Neuron (in vitro differentiated cells): ENCODE data around the gene ABCC6.
"Not testable (repeated sequence)": the region's sequence is repeated elsewhere in the genome, so short reads cannot be mapped to it uniquely, and the experiment has no call there.

Experiments
- H2AFZ ChIP-seq: one replicate; pipeline ENCODE4 v1.6.1; 2013; ENCODE audit warnings: low read depth, mild to moderate bottlenecking, inconsistent platforms, low read length, moderate library complexity
- H3K27me3 ChIP-seq: one replicate; pipeline ENCODE4 v1.6.1; 2013; ENCODE audit warnings: low read length; ENCODE audit not compliant: insufficient read depth
- H3K36me3 ChIP-seq: one replicate; pipeline ENCODE4 v1.6.1; 2013; ENCODE audit warnings: low read length; ENCODE audit not compliant: insufficient read depth
- H3K4me1 ChIP-seq: one replicate; pipeline ENCODE4 v1.6.1; 2013; ENCODE audit warnings: low read length; ENCODE audit not compliant: insufficient read depth
- H3K4me3 ChIP-seq: 2 replicates; pipeline ENCODE4 v1.5.1; 2013; ENCODE audit warnings: mild to moderate bottlenecking, low read length, moderate library complexity
- H3K9me3 ChIP-seq: one replicate; pipeline ENCODE4 v1.6.1; 2013; ENCODE audit warnings: low read length

ABCC6 gene

DNA sequence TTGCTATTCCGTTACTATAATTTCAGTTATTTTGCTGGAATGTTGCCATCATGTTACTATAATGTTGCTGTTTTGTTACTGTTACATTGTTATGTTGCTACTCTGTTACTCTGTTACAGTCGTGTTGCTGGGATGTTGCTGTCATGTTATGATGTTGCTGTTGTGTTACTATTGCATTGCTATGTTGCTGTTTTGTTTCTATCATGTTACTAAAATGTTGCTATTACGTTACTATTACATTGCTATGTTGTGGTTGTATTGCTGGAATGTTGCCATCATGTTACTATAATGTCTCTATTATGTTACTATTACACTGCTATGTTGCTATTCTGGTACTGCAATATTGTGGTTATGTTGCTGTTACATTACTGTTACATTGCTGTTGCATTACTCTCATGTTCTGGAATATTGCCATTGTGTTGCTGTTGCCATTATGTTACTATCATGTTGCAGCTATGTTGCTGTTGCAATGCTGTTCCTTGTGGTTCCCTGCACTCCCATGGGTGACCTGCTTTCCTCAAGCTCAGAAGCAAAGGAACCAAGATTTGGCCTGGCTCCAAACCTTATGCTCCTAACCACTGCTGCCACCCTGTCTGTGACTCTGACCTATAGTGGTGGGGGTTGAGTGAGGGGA lies 64.4 kb downstream of the ABCC6 start:
- H2AFZ ChIP-seq, result no peak overlapping the region
- H3K4me1 ChIP-seq, result no peaks in the 10 kb centered on the region
- H3K9me3 ChIP-seq, result peaks cover 24% of the 10 kb centered on the region
- H3K4me3 ChIP-seq, result no peak overlapping the region
- H3K36me3 ChIP-seq, result no peaks in the 10 kb centered on the region
- H3K27me3 ChIP-seq, result no peaks in the 10 kb centered on the region

DNA sequence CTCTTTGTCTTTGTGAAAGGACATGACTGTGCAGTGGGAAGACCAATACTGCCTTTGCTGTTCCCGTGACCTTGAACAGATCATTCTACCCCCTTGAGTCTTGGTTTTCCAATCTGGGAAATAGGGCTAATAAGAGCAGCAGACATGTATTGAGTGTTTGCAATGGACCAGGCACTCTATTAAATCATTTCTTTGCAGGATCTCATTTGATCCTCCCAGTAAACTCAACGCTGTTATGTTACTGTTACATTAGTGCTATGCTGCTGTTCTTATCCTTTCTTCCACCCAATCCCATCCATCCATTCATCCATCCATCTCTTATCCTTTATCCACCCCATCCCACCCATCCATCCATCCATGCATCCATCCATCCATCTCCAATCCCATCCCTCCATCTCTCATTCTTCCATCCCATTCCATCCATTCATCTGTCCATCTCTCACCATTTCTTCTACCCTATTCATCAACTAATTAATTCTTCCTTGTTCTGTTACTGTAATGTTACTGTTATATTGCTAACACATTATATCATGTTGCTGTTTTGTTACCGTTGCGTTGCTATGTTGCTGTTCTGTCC lies 65.1 kb downstream of the ABCC6 start:
- no peaks in the 10 kb centered on the region for H3K36me3 ChIP-seq
- no peak overlapping the region for H2AFZ ChIP-seq
- no peak overlapping the region for H3K4me3 ChIP-seq
- H3K4me1 ChIP-seq, result no peaks in the 10 kb centered on the region
- H3K27me3 ChIP-seq, result no peaks in the 10 kb centered on the region
- peaks cover 21% of the 10 kb centered on the region for H3K9me3 ChIP-seq

- H3K4me1 ChIP-seq, result no peaks in the 10 kb centered on the region
These were observed 66.1 kb downstream of the ABCC6 start for GRCh38 chr16:16157166-16157565.

DNA sequence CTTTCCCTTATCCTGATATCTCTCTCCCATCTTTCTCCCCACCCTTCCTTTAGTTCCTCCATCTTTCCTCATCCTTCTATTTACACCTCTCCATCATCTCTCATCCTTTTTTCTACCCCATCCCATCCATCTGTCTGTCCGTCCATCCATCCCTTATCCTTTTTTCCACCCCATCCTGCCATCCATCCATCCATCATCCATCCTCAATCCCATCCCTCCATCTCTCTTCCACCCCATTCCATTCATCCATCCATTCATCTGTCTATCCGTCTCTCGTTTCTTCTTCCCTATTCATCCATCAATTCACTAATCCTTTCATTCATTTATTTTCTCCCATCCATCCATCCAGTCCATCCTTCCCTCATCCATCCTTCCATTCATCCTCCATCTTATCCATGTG lies 68.1 kb downstream of the ABCC6 start:
- no peaks in the 10 kb centered on the region for H3K4me1 ChIP-seq
- no peak overlapping the region for H2AFZ ChIP-seq
- no peak overlapping the region for H3K4me3 ChIP-seq
- peaks cover 18% of the 10 kb centered on the region for H3K9me3 ChIP-seq
- no peaks in the 10 kb centered on the region for H3K36me3 ChIP-seq
- no peaks in the 10 kb centered on the region for H3K27me3 ChIP-seq

More at GRCh38 chr16:16157166-16157565, 66.1 kb downstream of the ABCC6 start:
- Histone ChIP-seq H3K9me3 (peaks cover 21% of the 10 kb centered on the region), H2AFZ (no peak overlapping the region), H3K36me3 (no peaks in the 10 kb centered on the region), H3K4me3 (no peak overlapping the region), H3K27me3 (no peaks in the 10 kb centered on the region)

- H3K27me3 ChIP-seq, result no peaks in the 10 kb centered on the region
These were observed 68.9 kb downstream of the ABCC6 start for GRCh38 chr16:16154281-16154951.

GRCh38 chr16:16153000-16153399 lies 70.3 kb downstream of the ABCC6 start:
- not testable (repeated sequence) for H3K27me3 ChIP-seq, H3K4me1 ChIP-seq, H2AFZ ChIP-seq, H3K4me3 ChIP-seq, H3K9me3 ChIP-seq, H3K36me3 ChIP-seq

More at GRCh38 chr16:16154281-16154951, 68.9 kb downstream of the ABCC6 start:
- H2AFZ ChIP-seq, result no peak overlapping the region
- no peaks in the 10 kb centered on the region for H3K36me3 ChIP-seq
- peaks cover 13% of the 10 kb centered on the region for H3K9me3 ChIP-seq
- no peaks in the 10 kb centered on the region for H3K4me1 ChIP-seq
- H3K4me3 ChIP-seq, result no peak overlapping the region

GRCh38 chr16:16151315-16151714 lies 72.0 kb downstream of the ABCC6 start:
- no peaks in the 10 kb centered on the region for H3K36me3 ChIP-seq
- H3K27me3 ChIP-seq, result no peaks in the 10 kb centered on the region
- H3K4me1 ChIP-seq, result peaks cover 3% of the 10 kb centered on the region
- no peaks in the 10 kb centered on the region for H3K9me3 ChIP-seq
- no peak overlapping the region for H2AFZ ChIP-seq
- no peak overlapping the region for H3K4me3 ChIP-seq

GRCh38 chr16:16150878-16151152 lies 72.5 kb downstream of the ABCC6 start:
- no peaks in the 10 kb centered on the region for H3K9me3 ChIP-seq
- no peaks in the 10 kb centered on the region for H3K36me3 ChIP-seq
- H3K4me1 ChIP-seq, result peaks cover 3% of the 10 kb centered on the region
- H2AFZ ChIP-seq, result no peak overlapping the region
- H3K27me3 ChIP-seq, result no peaks in the 10 kb centered on the region
- H3K4me3 ChIP-seq, result no peak overlapping the region

GRCh38 chr16:16150117-16150877 lies 73.0 kb downstream of the ABCC6 start:
- Histone ChIP-seq H3K27me3 (no peaks in the 10 kb centered on the region), H3K9me3 (no peaks in the 10 kb centered on the region), H2AFZ (no peak overlapping the region), H3K4me3 (no peak overlapping the region), H3K36me3 (no peaks in the 10 kb centered on the region), H3K4me1 (peaks cover 3% of the 10 kb centered on the region)

- no peak overlapping the region for H2AFZ ChIP-seq
- H3K4me1 ChIP-seq, result peaks cover 3% of the 10 kb centered on the region
- H3K9me3 ChIP-seq, result no peaks in the 10 kb centered on the region
- H3K36me3 ChIP-seq, result no peaks in the 10 kb centered on the region
- no peaks in the 10 kb centered on the region for H3K27me3 ChIP-seq
- H3K4me3 ChIP-seq, result no peak overlapping the region
These were observed 73.6 kb downstream of the ABCC6 start for GRCh38 chr16:16149710-16150116.

- Histone ChIP-seq H3K36me3 (no peaks in the 10 kb centered on the region), H3K4me3 (no peak overlapping the region), H2AFZ (no peak overlapping the region), H3K4me1 (peaks cover 3% of the 10 kb centered on the region), H3K27me3 (no peaks in the 10 kb centered on the region), H3K9me3 (no peaks in the 10 kb centered on the region)
These were observed 74.5 kb downstream of the ABCC6 start for GRCh38 chr16:16148755-16149154.

DNA sequence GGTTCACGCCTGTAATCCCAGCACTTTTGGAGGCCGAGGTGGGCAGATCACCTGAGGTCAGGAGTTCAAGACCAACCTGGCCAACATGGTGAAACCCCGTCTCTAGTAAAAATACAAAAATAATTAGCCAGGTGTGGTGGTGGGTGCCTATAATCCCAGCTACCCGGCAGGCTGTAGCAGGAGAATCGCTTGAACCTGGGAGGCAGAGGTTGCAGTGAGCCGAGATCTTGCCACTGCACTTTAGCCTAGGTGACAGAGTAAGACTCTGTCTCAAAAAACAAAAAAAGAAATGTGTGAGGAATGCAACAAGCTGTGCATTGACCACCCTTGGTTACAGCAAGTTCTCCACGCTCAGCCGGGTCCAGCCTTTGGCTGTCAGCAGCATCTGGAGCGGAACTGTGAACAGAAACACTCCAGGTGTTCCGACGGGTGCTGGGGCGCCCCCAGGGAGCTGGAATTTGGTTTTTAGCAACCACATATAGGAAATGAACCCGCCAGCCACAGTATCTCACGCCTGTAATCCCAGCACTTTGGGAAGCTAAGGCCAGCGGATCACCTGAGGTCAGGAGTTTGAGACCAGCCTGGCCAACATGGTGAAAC lies 75.2 kb downstream of the ABCC6 start:
- not testable (repeated sequence) for H2AFZ ChIP-seq, H3K9me3 ChIP-seq, H3K4me3 ChIP-seq, H3K27me3 ChIP-seq, H3K4me1 ChIP-seq, H3K36me3 ChIP-seq
